HCT116 (cell line): ENCODE measurements around the gene SMC4. TPM values are rescaled to one million over a fixed set of nuclear protein-coding genes. Genes with fewer than 3 reads are reported as not detected.

Experiments
- ATAC-seq: fragments of 200-7000 bp; cut with Tn5 transposase; 2 replicates; pipeline ENCODE4 v1.9.1; 2020; ENCODE audit warnings: mild to moderate bottlenecking, moderate library complexity
- BruUV-seq: library from RNA; stranded (reverse); fragments of 400-500 nt; replicated peaks from 2 replicates; lab custom pipeline; 2021; lab: Mats Ljungman, UMichigan
- CTCF ChIA-PET: fragments of 300-600 bp; sonication (Branson Sonifier 250); formaldehyde crosslinking; loops from one replicate; lab custom pipeline; 2021; ENCODE audit warnings: antibody characterized with exemption; lab: Charles Lee
- POLR2A ChIA-PET: fragments of 300-600, 350-600 bp; sonication (Branson Sonifier 250); formaldehyde crosslinking; loops from one replicate; lab custom pipeline; 2021; ENCODE audit warnings: antibody characterized with exemption; lab: Charles Lee
- RAD21 ChIA-PET, 2 experiments: fragments of 300-600 bp; sonication (Branson Sonifier 250); formaldehyde crosslinking; loops; one replicate each; lab custom pipeline; 2023; ENCODE audit warnings: low total read pairs in 2 of 2; ENCODE audit not compliant: uncharacterized antibody in 2 of 2, unreplicated experiment in 2 of 2, low non-redundant PET in 1 of 2; lab: Charles Lee
- DNase-seq: peaks from one replicate; pipeline ENCODE4 v3.0.0-alpha.2; 2010; ENCODE audit warnings: low read depth, low spot score
- H2AFZ ChIP-seq: fragments of 200-600 bp; shearing (Covaris generic), sonication (generic); 2 replicates; pipeline ENCODE4 v1.6.1; 2017; ENCODE audit warnings: low read depth, mixed run types, mixed read lengths, antibody characterized with exemption, low read length; ENCODE audit not compliant: poor library complexity, severe bottlenecking
- H3K27ac ChIP-seq: 2 replicates; pipeline ENCODE4 v1.5.1; 2012; ENCODE audit warnings: low read depth, low read length
- H3K27me3 ChIP-seq: fragments of 200-600 bp; sonication (generic); 2 replicates; pipeline ENCODE4 v1.6.1; 2016; ENCODE audit warnings: mixed run types, low read length, mixed read lengths; ENCODE audit not compliant: insufficient read depth
- H3K36me3 ChIP-seq, 2 experiments: fragments of 200-500 bp in 1 of 2; fragments of 200-600 bp in 1 of 2; sonication (Bioruptor generic) in 1 of 2; sonication (generic) in 1 of 2; 2 replicates each; pipeline versions ENCODE4 v1.5.1 to v1.6.1; 2014 to 2016; ENCODE audit warnings: low read length in 2 of 2, inconsistent platforms in 1 of 2, mixed read lengths in 1 of 2, mixed run types in 1 of 2; ENCODE audit not compliant: insufficient read depth in 2 of 2, control insufficient read depth in 1 of 2
- H3K4me1 ChIP-seq, 2 experiments: fragments of 200-600 bp in 1 of 2; sonication (generic) in 1 of 2; 2 replicates each; pipeline versions ENCODE4 v1.5.1 to v1.6.1; 2012 to 2017; ENCODE audit warnings: low read length in 2 of 2, inconsistent platforms in 1 of 2, mild to moderate bottlenecking in 1 of 2, mixed read lengths in 1 of 2, mixed run types in 1 of 2, moderate library complexity in 1 of 2; ENCODE audit not compliant: insufficient read depth in 2 of 2, control insufficient read depth in 1 of 2
- H3K4me2 ChIP-seq: fragments of 200-600 bp; sonication (generic); 2 replicates; pipeline ENCODE4 v1.6.1; 2017; ENCODE audit warnings: mixed run types, low read length, mixed read lengths
- H3K4me3 ChIP-seq, 2 experiments: fragments of 200-600 bp in 1 of 2; sonication (generic) in 1 of 2; replicated peaks in 1 of 2; 2 replicates each; pipeline ENCODE4 v1.5.1; 2011 to 2016; ENCODE audit warnings: low read length in 2 of 2, control low read depth in 1 of 2, low read depth in 1 of 2, mild to moderate bottlenecking in 1 of 2, mixed read lengths in 1 of 2, mixed run types in 1 of 2
- H3K79me2 ChIP-seq: fragments of 200-600 bp; sonication (generic); 2 replicates; pipeline ENCODE4 v1.6.1; 2017; ENCODE audit warnings: mild to moderate bottlenecking, mixed run types, low read length, moderate library complexity, mixed read lengths; ENCODE audit not compliant: insufficient read depth
- H3K9ac ChIP-seq: fragments of 200-600 bp; sonication (generic); 2 replicates; pipeline ENCODE4 v1.6.1; 2016; ENCODE audit warnings: low read length, mixed read lengths
- H3K9me2 ChIP-seq: fragments of 200-600 bp; sonication (generic), shearing (Covaris generic); 2 replicates; pipeline ENCODE4 v1.6.1; 2017; ENCODE audit warnings: mixed run types, mild to moderate bottlenecking, moderate library complexity; ENCODE audit not compliant: insufficient read depth
- H3K9me3 ChIP-seq, 2 experiments: fragments of 200-500 bp in 1 of 2; fragments of 200-600 bp in 1 of 2; sonication (Bioruptor generic) in 1 of 2; sonication (generic) in 1 of 2; 2 replicates each; pipeline ENCODE4 v1.6.1; 2014 to 2017; ENCODE audit warnings: low read length in 2 of 2, mixed read lengths in 2 of 2, inconsistent platforms in 1 of 2, low read depth in 1 of 2, mild to moderate bottlenecking in 1 of 2, mixed run types in 1 of 2, moderate library complexity in 1 of 2; ENCODE audit not compliant: control insufficient read depth in 1 of 2, insufficient read depth in 1 of 2
- H4K20me1 ChIP-seq: fragments of 200-600 bp; sonication (generic), shearing (Covaris generic); 2 replicates; pipeline ENCODE4 v1.6.1; 2017; ENCODE audit warnings: mixed run types, mild to moderate bottlenecking, moderate library complexity; ENCODE audit not compliant: insufficient read depth
- ATF3 ChIP-seq: IDR thresholded peaks from 2 replicates; pipeline ENCODE4 v1.6.1; 2012
- CBX3 ChIP-seq: IDR thresholded peaks from 2 replicates; pipeline ENCODE4 v1.6.1; 2012; ENCODE audit warnings: low read depth
- CEBPB ChIP-seq: IDR thresholded peaks from 2 replicates; pipeline ENCODE4 v1.6.1; 2012; ENCODE audit warnings: low read depth
- EGR1 ChIP-seq: IDR thresholded peaks from 2 replicates; pipeline ENCODE4 v1.6.1; 2012; ENCODE audit warnings: low read depth
- ELF1 ChIP-seq: IDR thresholded peaks from 2 replicates; pipeline ENCODE4 v1.6.1; 2012; ENCODE audit warnings: low read depth, borderline replicate concordance
- EZH2phosphoT487 ChIP-seq: fragments of 200-600 bp; IDR thresholded peaks from 2 replicates; pipeline ENCODE4 v1.6.1; 2018; ENCODE audit warnings: antibody characterized with exemption, borderline replicate concordance
- FOSL1 ChIP-seq: IDR thresholded peaks from 2 replicates; pipeline ENCODE4 v1.6.1; 2012; ENCODE audit warnings: low read depth
- JUND ChIP-seq: IDR thresholded peaks from 2 replicates; pipeline ENCODE4 v1.6.1; 2012
- MAX ChIP-seq: IDR thresholded peaks from 2 replicates; pipeline ENCODE4 v1.6.1; 2012
- POLR2AphosphoS5 ChIP-seq: IDR thresholded peaks from 2 replicates; pipeline ENCODE4 v1.6.1; 2011; ENCODE audit warnings: mild to moderate bottlenecking, low read depth, low read length, moderate library complexity
- RAD21 ChIP-seq: IDR thresholded peaks from 2 replicates; pipeline ENCODE4 v1.6.1; 2012; ENCODE audit warnings: low read depth, mild to moderate bottlenecking
- SIN3A ChIP-seq: IDR thresholded peaks from 2 replicates; pipeline ENCODE4 v1.6.1; 2012; ENCODE audit warnings: low read depth
- SP1 ChIP-seq: IDR thresholded peaks from 2 replicates; pipeline ENCODE4 v1.6.1; 2012; ENCODE audit warnings: low read depth
- SRF ChIP-seq: IDR thresholded peaks from 2 replicates; pipeline ENCODE4 v1.6.1; 2012; ENCODE audit warnings: low read depth
- TCF7L2 ChIP-seq: IDR thresholded peaks from 2 replicates; pipeline ENCODE4 v1.7.0; 2011; ENCODE audit warnings: borderline replicate concordance, inconsistent platforms; ENCODE audit not compliant: insufficient read depth, insufficient read length; ENCODE audit errors: extremely low read depth
- YY1 ChIP-seq: IDR thresholded peaks from 2 replicates; pipeline ENCODE4 v1.6.1; 2011; ENCODE audit warnings: low read length, low read depth, moderate library complexity, mild to moderate bottlenecking; ENCODE audit not compliant: insufficient replicate concordance; ENCODE audit errors: extremely low read depth
- ZBTB33 ChIP-seq: IDR thresholded peaks from 2 replicates; pipeline ENCODE4 v1.6.1; 2011; ENCODE audit warnings: mild to moderate bottlenecking, low read length, moderate library complexity; ENCODE audit not compliant: insufficient replicate concordance; ENCODE audit errors: extremely low read depth
- ZFX ChIP-seq: fragments of 450-650 bp; IDR thresholded peaks from 2 replicates; pipeline ENCODE4 v1.6.1; 2017
- intact Hi-C: fragments of 100-400 bp; cut with micrococcal nuclease; formaldehyde crosslinking; loops from 2 replicates; pipeline ENCODE4 v1.10.0; 2022
- total RNA-seq: library from RNA; stranded (reverse); gene quantifications from one replicate; pipeline ENCODE4 v1.2.1, GENCODE V29; 2021; ENCODE audit not compliant: unreplicated experiment
- TF ChIP-seq, protein P1 (sequence below), 3 experiments: fragments of 200-600 bp in 1 of 3; sonication (generic) in 1 of 3; IDR thresholded peaks in 2 of 3; conservative IDR thresholded peaks in 1 of 3; 2 replicates each; pipeline ENCODE4 v1.5.1; 2012 to 2017; ENCODE audit warnings: low read depth in 2 of 3, low read length in 2 of 3, antibody characterized with exemption in 1 of 3, borderline replicate concordance in 1 of 3, control low read depth in 1 of 3, mild to moderate bottlenecking in 1 of 3, mixed read lengths in 1 of 3, mixed run types in 1 of 3, moderate library complexity in 1 of 3; ENCODE audit not compliant: insufficient read depth in 1 of 3
- TF ChIP-seq, protein P2 (sequence below): IDR thresholded peaks from 2 replicates; pipeline ENCODE4 v1.6.1; 2012; ENCODE audit warnings: low read depth

The SMC4 gene
- total RNA-seq, 1 experiment from 2014 or later, result 123 TPM

GRCh38 chr3:160482796-160483195, 83.3 kb downstream of the SMC4 start:
- Histone ChIP-seq H4K20me1 (no peaks in the 10 kb centered on the region), H3K4me2 (no peak overlapping the region), H3K4me3 (no peak overlapping the region), H3K4me1 (no peaks in the 10 kb centered on the region), H3K9ac (no peak overlapping the region), H3K36me3 (no peaks in the 10 kb centered on the region), H2AFZ (no peak overlapping the region), H3K27ac (no peak overlapping the region), H3K79me2 (no peaks in the 10 kb centered on the region), H3K27me3 (no peaks in the 10 kb centered on the region), H3K9me3 (no peaks in the 10 kb centered on the region), H3K9me2 (no peaks in the 10 kb centered on the region)
- POLR2A ChIA-PET, result no interaction called here
- TF ChIP-seq ATF3 (no peak), JUND (no peak), EGR1 (no peak), SIN3A (no peak), SP1 (no peak), FOSL1 (no peak), SRF (no peak), ELF1 (no peak), EZH2phosphoT487 (no peak), YY1 (no peak), RAD21 (no peak), ZBTB33 (no peak), CEBPB (no peak), MAX (no peak), CBX3 (no peak), ZFX (no peak), TCF7L2 (no peak), POLR2AphosphoS5 (no peak)
- TF ChIP-seq, protein P1, sequence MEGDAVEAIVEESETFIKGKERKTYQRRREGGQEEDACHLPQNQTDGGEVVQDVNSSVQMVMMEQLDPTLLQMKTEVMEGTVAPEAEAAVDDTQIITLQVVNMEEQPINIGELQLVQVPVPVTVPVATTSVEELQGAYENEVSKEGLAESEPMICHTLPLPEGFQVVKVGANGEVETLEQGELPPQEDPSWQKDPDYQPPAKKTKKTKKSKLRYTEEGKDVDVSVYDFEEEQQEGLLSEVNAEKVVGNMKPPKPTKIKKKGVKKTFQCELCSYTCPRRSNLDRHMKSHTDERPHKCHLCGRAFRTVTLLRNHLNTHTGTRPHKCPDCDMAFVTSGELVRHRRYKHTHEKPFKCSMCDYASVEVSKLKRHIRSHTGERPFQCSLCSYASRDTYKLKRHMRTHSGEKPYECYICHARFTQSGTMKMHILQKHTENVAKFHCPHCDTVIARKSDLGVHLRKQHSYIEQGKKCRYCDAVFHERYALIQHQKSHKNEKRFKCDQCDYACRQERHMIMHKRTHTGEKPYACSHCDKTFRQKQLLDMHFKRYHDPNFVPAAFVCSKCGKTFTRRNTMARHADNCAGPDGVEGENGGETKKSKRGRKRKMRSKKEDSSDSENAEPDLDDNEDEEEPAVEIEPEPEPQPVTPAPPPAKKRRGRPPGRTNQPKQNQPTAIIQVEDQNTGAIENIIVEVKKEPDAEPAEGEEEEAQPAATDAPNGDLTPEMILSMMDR (IDR thresholded peaks at IDR 0.05 in 2 of 3, conservative IDR thresholded peaks at IDR 0.05 in 1 of 3; ENCODE audit: borderline replicate concordance in 1 of 3, insufficient read depth in 1 of 3, low read depth in 2 of 3, low read length in 2 of 3), result no peak
- TF ChIP-seq, protein P2, sequence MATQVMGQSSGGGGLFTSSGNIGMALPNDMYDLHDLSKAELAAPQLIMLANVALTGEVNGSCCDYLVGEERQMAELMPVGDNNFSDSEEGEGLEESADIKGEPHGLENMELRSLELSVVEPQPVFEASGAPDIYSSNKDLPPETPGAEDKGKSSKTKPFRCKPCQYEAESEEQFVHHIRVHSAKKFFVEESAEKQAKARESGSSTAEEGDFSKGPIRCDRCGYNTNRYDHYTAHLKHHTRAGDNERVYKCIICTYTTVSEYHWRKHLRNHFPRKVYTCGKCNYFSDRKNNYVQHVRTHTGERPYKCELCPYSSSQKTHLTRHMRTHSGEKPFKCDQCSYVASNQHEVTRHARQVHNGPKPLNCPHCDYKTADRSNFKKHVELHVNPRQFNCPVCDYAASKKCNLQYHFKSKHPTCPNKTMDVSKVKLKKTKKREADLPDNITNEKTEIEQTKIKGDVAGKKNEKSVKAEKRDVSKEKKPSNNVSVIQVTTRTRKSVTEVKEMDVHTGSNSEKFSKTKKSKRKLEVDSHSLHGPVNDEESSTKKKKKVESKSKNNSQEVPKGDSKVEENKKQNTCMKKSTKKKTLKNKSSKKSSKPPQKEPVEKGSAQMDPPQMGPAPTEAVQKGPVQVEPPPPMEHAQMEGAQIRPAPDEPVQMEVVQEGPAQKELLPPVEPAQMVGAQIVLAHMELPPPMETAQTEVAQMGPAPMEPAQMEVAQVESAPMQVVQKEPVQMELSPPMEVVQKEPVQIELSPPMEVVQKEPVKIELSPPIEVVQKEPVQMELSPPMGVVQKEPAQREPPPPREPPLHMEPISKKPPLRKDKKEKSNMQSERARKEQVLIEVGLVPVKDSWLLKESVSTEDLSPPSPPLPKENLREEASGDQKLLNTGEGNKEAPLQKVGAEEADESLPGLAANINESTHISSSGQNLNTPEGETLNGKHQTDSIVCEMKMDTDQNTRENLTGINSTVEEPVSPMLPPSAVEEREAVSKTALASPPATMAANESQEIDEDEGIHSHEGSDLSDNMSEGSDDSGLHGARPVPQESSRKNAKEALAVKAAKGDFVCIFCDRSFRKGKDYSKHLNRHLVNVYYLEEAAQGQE, result no peak
- intact Hi-C loops, result no loop called here
- no peak for ATAC-seq
- DNase-seq, result no peak
- BruUV-seq, result no TSS peak
- RAD21 ChIA-PET, result no interaction called here
- CTCF ChIA-PET, result interaction anchor here (1.4 kb wide), 1 partner anchor 320 kb away, joined by 5 read pairs; no protein-coding TSS in a partner anchor
